Measurements from ENCODE around the gene HMCN1. TPM values are rescaled to one million over a fixed set of nuclear protein-coding genes. Genes with fewer than 3 reads are reported as not detected.

HMCN1 gene
- polyA plus RNA-seq, 1 of the 3 experiments (the other 2 are of a cell fraction) = 59.5 TPM

- no peak for TF ChIP-seq PBX3 (IDR thresholded peaks at IDR 0.05)
- TF ChIP-seq FOXJ3 (CRISPR knock-in tag; IDR thresholded peaks at IDR 0.05) = no peak
- no peak for TF ChIP-seq GABPA (IDR thresholded peaks at IDR 0.05; ENCODE audit: low read depth)
- TF ChIP-seq IRF3 (IDR thresholded peaks at IDR 0.05; ENCODE audit: low read depth, low read length) = no peak
- TF ChIP-seq MXI1 (IDR thresholded peaks at IDR 0.05; ENCODE audit: low read depth, low read length) = no peak
- no peak for TF ChIP-seq SMC3 (IDR thresholded peaks at IDR 0.05; ENCODE audit: low read depth, low read length)
- TF ChIP-seq YY1 (IDR thresholded peaks at IDR 0.05; ENCODE audit: low read depth) = no peak
- TF ChIP-seq RXRA (IDR thresholded peaks at IDR 0.05; ENCODE audit: borderline replicate concordance, low read depth) = no peak
- TF ChIP-seq POLR2AphosphoS5 (IDR thresholded peaks at IDR 0.05; ENCODE audit: low read depth, low read length) = no peak
Observed at GRCh38 chr1:186129758-186130157, 395.6 kb downstream of the HMCN1 start (continued).

GRCh38 chr1:186139115-186139514 lies 404.9 kb downstream of the HMCN1 start:
- H3K9ac ChIP-seq = no peak overlapping the region; the same call in 1 of the 2 replicates
- no peaks in the 10 kb centered on the region for H3K9me3 ChIP-seq
- peaks cover 0 to 33% of the 10 kb centered on the region in 2 experiments for H3K36me3 ChIP-seq (replicated peaks in 1 of 2; ENCODE audit: control insufficient read depth in 1 of 2, insufficient read depth in 2 of 2, low read length in 1 of 2)
- ChIA-PET POLR2A (no interaction called here), CTCF (no interaction called here)
- DNase-seq = no peak
- H3K4me3 ChIP-seq (ENCODE audit: low read depth in 2 of 2, low read length in 1 of 2) = no peak overlapping the region
- no peaks in the 10 kb centered on the region for H4K20me1 ChIP-seq (ENCODE audit: insufficient read depth)
- peak overlapping the region; percentile 29; the same call in 1 of the 2 replicates for H2AFZ ChIP-seq (ENCODE audit: low read depth)
- TF ChIP-seq CTCF (IDR thresholded peaks at IDR 0.05) (no peak), MAX (IDR thresholded peaks at IDR 0.05; ENCODE audit: low read depth) (no peak), TAF1 (IDR thresholded peaks at IDR 0.05; ENCODE audit: borderline replicate concordance, low read depth, low read length) (no peak), MEF2A (IDR thresholded peaks at IDR 0.05; ENCODE audit: borderline replicate concordance, low read depth) (no peak), PBX3 (IDR thresholded peaks at IDR 0.05) (no peak), NRF1 (IDR thresholded peaks at IDR 0.05; ENCODE audit: low read depth, low read length) (no peak), ELF1 (IDR thresholded peaks at IDR 0.05) (no peak), RCOR1 (IDR thresholded peaks at IDR 0.05; ENCODE audit: low read length) (no peak), RFX5 (IDR thresholded peaks at IDR 0.05; ENCODE audit: low read length) (no peak), NFIC (IDR thresholded peaks at IDR 0.05; ENCODE audit: borderline replicate concordance) (no peak), SMC3 (IDR thresholded peaks at IDR 0.05; ENCODE audit: low read depth, low read length) (no peak), MXI1 (IDR thresholded peaks at IDR 0.05; ENCODE audit: low read depth, low read length) (no peak), EP300 (IDR thresholded peaks at IDR 0.05; ENCODE audit: borderline replicate concordance in 1 of 2, low read depth in 1 of 2, low read length in 1 of 2) (no peak), RXRA (IDR thresholded peaks at IDR 0.05; ENCODE audit: borderline replicate concordance, low read depth) (no peak), TEAD4 (IDR thresholded peaks at IDR 0.05; ENCODE audit: borderline replicate concordance, insufficient read depth) (no peak), REST (IDR thresholded peaks at IDR 0.05; ENCODE audit: low read depth, low read length) (no peak)
- H3K27me3 ChIP-seq (ENCODE audit: insufficient read depth) = no peaks in the 10 kb centered on the region
- H3K4me2 ChIP-seq = peak overlapping the region; percentile 50; the same call in 1 of the 2 replicates
- peak overlapping the region; percentile 61 to 77; a peak in 3 of 4 replicates for H3K27ac ChIP-seq (ENCODE audit: low read depth in 2 of 2, low read length in 1 of 2)
- no peaks in the 10 kb centered on the region for H3K79me2 ChIP-seq (ENCODE audit: insufficient read depth)
- H3K9me2 ChIP-seq = no peaks in the 10 kb centered on the region
- peaks cover 3 to 4% of the 10 kb centered on the region in 2 experiments; a peak in 2 of 4 replicates for H3K4me1 ChIP-seq (ENCODE audit: control insufficient read depth in 1 of 2, insufficient read depth in 2 of 2, low read depth in 1 of 2, low read length in 1 of 2)
- 29% methylated on average over 4 of the region's 4 CpGs for whole genome bisulfite sequencing (ENCODE audit: low lambda C conversion rate)
- peaks cover 18% of the 10 kb centered on the region for H3F3A ChIP-seq (replicated peaks; ENCODE audit: insufficient read depth)
